Endometrial microvascular endothelial cells (primary cell): ENCODE measurements around the gene ABCB9. TPM values are rescaled to one million over a fixed set of nuclear protein-coding genes. Genes with fewer than 3 reads are reported as not detected.
"Not testable (repeated sequence)": the region's sequence is repeated elsewhere in the genome, so short reads cannot be mapped to it uniquely, and the experiment has no call there.

ENCODE experiments used
- in situ Hi-C: cut with HindIII; loops from 2 replicates; pipeline ENCODE4 v1.10.0; 2017; ENCODE audit warnings: low sequenced_read_pairs, low pct_unique_long_range_greater_than_20kb; ENCODE audit errors: inconsistent ontology term
- total RNA-seq: library from RNA; depleted of rRNA; stranded (reverse); fragments of >200 nt; gene quantifications from one replicate; pipeline ENCODE4 v1.2.3, GENCODE V29; 2015; ENCODE audit errors: inconsistent ontology term

Gene ABCB9
- 8.0 TPM for total RNA-seq

DNA sequence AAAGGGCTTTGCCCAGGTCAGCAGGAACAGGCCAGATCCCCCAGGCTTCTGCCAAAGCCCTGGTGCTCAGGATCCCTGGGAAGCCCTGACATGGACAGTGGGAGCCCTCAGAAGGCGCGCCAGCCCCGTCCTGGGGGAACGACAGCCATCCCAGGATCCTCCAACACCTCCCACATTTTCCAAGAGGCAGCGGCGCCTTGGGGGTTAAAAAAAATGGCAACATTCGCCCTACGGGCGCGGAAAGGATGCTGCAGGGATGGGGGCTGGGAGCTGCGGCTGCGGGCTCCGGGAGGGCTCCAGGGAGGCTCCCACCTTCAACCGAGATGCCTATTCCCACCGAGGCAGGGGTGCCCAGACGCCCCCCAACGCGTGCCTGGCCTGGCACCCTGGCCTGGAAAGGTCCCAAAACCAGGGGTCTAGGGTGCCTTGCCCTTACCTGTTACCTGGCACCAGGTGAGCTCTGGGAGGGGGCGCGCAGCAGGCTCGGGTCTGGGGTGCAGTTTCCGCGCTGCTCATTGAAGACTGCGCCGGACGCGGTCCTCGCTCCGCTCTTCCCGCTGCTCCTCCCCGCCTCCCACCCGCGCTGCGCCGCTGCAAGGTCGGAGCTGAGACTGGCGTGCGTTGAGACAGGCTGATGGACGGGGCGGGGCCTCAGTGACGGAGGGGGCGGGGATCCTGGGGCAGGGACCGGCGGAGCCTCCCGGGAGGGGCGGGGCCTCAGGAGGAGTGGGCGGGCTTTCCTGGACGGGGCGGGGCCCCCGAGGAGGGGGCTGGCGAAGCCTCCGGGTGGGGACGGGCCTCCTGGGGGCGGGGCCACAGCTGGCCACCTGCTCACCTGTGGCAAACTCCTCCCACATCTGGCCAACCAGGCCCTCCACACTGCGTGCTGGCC is at the start of gene ABCB9:
TSS of gene ABCB9 (minus strand) at position 613 of the 892 bp plus-strand sequence. CDS start 6,228 bp downstream, outside the sequence.
- in situ Hi-C loops = no loop called here

- in situ Hi-C loops = not testable (repeated sequence)
These were observed 48.2 kb upstream of the ABCB9 start for GRCh38 chr12:123014473-123014872.

- in situ Hi-C loops = no loop called here
These were observed 47.2 kb upstream of the ABCB9 start for GRCh38 chr12:123013185-123014095.

DNA sequence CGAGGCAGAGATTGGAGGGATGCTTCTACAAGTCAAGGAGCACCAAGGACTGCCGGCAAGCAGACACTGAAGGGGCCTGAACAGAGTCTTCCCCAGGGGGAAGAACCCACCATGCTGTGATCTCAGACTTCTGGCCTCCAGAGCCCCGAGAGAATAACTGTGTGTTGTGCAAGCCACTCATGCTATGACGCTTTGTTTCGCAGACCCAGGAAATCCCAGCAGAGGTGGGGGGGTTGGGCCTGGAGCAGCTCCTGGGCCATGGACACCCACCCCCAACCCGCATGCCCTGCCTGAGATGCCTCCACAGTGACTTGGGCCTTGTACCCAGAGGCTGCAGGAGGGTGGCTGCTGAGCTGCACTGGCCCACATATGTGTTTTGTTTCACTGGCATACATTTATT is 45.4 kb upstream of the ABCB9 start:
- in situ Hi-C loops = no loop called here

GRCh38 chr12:123010681-123011080 is 44.4 kb upstream of the ABCB9 start:
- in situ Hi-C loops = no loop called here

GRCh38 chr12:123010110-123010509 is 43.8 kb upstream of the ABCB9 start:
- in situ Hi-C loops = no loop called here

GRCh38 chr12:123006977-123007376 is 40.7 kb upstream of the ABCB9 start:
- in situ Hi-C loops = no loop called here

GRCh38 chr12:123005081-123005626 is 38.9 kb upstream of the ABCB9 start:
- in situ Hi-C loops = no loop called here

DNA sequence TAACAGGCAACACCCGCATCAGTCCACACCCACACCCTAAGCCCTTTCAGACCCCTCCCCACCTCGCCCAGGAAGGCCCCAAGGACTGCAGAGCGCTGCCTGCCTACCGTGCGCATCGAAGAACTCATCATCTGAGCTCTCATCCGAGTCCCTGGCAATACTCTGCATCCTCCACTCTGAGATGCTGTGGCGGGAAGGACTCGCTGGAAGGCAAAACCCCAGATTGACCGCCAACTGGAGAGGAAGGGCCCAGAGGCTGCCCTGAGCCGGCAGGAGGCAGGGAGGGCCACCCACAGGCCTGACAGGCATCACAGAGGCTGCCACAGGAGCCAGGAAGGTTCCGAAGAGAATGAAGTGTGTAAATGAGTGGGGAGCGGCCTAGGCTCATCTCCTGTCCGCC is 38.0 kb upstream of the ABCB9 start:
- in situ Hi-C loops = no loop called here

DNA sequence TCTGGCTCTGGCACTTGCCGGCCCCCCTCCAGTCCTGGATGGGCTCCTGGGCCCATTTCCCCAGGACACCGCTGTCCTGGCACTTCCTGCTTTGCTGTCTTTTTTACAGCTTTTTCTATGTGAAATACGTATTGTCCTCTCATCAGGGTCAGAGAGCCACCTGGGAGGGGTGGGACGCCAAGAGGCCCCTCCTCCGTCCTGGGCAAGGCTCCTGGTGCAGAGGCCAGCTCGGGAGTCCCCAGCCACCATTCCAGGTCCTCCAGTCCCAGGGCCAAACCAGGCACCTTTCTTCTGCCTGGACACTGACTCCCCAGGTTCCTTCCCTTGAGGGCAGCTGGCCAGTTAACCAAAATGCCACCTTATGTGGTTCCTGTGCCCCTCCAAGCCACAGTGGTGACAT is 37.0 kb upstream of the ABCB9 start:
- in situ Hi-C loops = no loop called here

- in situ Hi-C loops = no loop called here
These were observed 35.2 kb upstream of the ABCB9 start for GRCh38 chr12:123001464-123001863.

DNA sequence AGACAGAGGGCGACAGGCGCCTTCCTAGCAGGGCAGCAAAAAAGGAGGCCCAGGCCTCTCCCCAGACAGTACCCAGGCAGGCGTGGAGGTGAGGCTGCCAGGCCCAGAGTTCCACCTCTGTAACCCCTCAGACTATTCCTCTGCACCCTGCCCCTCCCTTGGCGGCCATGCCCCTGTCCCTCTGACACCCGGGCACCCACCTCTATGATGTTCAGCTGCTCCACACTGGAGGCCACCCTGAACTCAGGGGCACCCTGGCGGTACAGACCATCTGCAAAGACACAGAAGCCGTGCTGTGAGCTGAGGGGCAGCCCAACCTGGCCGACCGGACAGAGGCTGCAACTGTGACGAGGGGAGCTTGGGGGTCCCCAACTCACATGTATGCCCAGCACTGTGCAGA is 34.3 kb upstream of the ABCB9 start:
- in situ Hi-C loops = no loop called here

- in situ Hi-C loops = no loop called here
These were observed 33.7 kb upstream of the ABCB9 start for GRCh38 chr12:122999986-123000420.

DNA sequence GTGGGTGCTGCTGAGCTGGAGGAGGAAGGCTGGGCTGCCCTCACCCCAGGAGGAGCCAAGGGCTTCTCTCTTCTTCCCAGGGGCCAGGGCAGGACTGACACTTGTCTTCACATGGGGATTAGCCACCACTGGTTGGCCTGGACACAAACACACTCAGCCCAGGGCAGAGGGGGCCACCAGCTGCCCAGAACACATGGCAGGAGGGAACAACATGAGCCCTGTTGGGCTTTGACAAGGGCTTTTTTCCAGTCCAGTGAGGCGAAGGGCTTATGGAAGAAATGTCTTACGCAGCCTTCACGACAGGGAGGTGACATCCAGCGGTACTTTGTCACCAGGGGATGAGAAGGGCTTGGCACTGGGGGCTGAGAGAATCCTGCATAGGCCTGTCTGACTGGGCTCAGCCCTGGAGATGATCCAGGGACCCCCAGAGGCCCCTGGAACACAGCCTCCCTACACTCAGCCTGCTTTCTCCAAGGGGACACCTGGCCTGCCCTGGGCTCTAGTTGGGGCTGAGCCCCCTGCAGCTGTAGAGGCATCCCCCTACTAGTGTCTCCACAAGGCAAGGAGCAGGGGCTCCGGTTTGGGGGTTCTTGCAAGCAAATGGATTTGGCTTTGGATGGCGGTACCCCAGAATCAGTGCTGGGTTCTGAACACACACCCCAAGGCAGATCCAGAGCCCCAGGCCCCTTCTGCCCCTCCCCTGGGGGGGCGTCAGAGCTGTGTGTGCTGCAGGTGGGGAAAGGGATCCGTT is 33.1 kb upstream of the ABCB9 start:
- in situ Hi-C loops = no loop called here

- in situ Hi-C loops = no loop called here
These were observed 32.1 kb upstream of the ABCB9 start for GRCh38 chr12:122998316-122998715.

- in situ Hi-C loops = no loop called here
These were observed 31.3 kb upstream of the ABCB9 start for GRCh38 chr12:122997343-122998250.

DNA sequence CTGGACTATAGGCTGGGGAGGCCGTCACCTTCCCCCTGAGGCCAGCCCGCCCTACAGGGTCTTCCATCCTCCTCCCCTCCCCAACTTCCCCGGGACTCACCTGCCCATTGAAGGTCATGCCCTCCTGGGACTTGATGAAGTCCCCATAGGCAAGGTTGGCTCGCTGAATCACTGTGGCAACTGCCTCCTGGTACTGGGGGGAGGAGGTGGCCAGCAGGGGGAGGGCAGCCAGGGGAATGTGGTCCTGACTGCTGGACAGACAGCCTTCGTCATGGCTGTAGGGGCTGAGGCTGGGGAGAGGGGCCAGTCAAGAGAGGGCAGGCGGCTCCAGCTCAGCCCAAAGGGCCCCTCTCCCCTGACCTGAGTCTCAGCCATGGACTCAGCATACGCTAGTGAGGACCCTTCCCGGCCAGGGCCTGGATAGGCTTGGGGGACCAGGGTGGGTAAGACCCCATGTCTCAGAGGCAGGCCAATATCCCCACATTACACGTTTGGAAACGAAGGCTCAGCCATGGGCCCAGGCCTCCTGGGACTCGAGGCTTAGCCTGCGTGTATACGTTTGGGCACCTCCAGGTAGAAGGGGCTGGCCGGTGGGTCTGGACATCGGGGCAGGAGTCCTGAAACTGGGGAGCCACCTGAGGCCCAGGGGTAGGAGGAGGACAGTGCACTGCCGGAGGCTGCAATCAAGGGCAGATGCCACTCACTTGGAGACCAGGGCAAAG is 30.5 kb upstream of the ABCB9 start:
- in situ Hi-C loops = no loop called here
